ENCODE data around the gene ACP6.

DNA sequence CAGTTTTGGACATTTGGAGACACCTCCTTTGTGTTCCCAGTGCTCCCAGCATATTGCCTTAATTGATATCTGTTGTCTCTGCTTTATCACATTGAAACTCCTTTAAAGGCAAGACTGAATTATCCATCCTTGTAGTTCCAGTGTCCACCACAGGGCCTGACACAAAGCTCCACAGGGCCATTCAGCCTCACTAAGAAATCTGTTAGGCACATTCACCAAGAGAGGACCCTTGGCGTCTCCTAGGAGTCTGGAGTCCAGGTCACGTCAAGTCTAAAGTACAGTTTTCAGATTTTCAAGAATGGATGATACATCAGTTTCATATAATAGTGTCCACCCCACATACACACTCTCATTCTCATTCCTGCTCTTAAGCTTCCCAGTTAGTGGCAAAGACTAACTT, 4.8 kb downstream of the ACP6 start:
- TF ChIP-seq POLR2A (IDR thresholded peaks at IDR 0.05): no peak
- TF ChIP-seq CTCF (IDR thresholded peaks at IDR 0.05): no peak

Measured in vagina (tissue), 2 donors.